ENCODE measurements around the gene AKNA. TPM values are rescaled to one million over a fixed set of nuclear protein-coding genes. Genes with fewer than 3 reads are reported as not detected.
A peak's percentile ranks its signal among the peaks of the same experiment; 100 is the strongest.

Gene AKNA
- polyA plus RNA-seq, 3 donors: 3.3 to 147 (median 7.3) TPM

DNA sequence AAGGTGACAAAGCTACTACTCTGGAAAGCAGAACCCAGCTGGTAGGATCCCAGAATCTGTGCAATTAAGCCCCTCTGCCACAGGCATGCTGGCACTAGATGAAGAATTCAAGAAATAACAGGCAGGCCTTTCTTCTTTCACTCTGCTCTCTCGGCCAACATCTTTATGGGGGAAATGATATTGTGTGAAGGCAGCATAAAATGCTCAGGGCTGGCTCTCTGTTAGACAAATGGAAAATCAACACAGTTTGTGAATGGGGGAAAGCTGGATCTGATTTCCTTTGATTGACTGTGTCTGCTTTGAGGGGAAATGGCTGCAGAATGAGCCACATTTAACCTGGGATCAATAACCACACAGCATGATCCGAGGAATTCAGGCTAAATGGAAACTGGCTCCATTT lies 29.1 kb upstream of the AKNA start:
- DNase-seq: no peak
- H3K36me3 Mint-ChIP-seq: peaks cover 0 to 14% of the 10 kb centered on the region in 2 donors
- peaks cover 14 to 17% of the 10 kb centered on the region in 2 donors for H3K9me3 ChIP-seq (replicated peaks in 1 of 2; ENCODE audit: control insufficient read depth in 1 of 2, insufficient read depth in 1 of 2, low read length in 2 of 2)
- peaks cover 8 to 21% (median 16%) of the 10 kb centered on the region in 7 donors for H3K9me3 Mint-ChIP-seq
- H3K27me3 Mint-ChIP-seq (ENCODE audit: low read depth in 3 of 3): peaks cover 0 to 2% (median 2%) of the 10 kb centered on the region in 3 donors
- peaks cover 42% of the 10 kb centered on the region for H3K4me1 Mint-ChIP-seq
- TF ChIP-seq, protein P1, sequence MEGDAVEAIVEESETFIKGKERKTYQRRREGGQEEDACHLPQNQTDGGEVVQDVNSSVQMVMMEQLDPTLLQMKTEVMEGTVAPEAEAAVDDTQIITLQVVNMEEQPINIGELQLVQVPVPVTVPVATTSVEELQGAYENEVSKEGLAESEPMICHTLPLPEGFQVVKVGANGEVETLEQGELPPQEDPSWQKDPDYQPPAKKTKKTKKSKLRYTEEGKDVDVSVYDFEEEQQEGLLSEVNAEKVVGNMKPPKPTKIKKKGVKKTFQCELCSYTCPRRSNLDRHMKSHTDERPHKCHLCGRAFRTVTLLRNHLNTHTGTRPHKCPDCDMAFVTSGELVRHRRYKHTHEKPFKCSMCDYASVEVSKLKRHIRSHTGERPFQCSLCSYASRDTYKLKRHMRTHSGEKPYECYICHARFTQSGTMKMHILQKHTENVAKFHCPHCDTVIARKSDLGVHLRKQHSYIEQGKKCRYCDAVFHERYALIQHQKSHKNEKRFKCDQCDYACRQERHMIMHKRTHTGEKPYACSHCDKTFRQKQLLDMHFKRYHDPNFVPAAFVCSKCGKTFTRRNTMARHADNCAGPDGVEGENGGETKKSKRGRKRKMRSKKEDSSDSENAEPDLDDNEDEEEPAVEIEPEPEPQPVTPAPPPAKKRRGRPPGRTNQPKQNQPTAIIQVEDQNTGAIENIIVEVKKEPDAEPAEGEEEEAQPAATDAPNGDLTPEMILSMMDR (IDR thresholded peaks at IDR 0.05): no peak
- no peaks in the 10 kb centered on the region for H4K20me1 ChIP-seq (ENCODE audit: insufficient read depth, low read length)
- H3K79me2 ChIP-seq (ENCODE audit: insufficient read depth, low read length): no peaks in the 10 kb centered on the region
- WGBS (ENCODE audit: insufficient coverage): no CpG with 5 or more reads among the region's 2 CpGs
- H3K27ac ChIP-seq (ENCODE audit: low read depth in 1 of 2, low read length in 2 of 2): peak overlapping the region in 1 of 2 donors; percentile 67
- intact Hi-C loops (cut with micrococcal nuclease): no loop called here
- H3K9ac ChIP-seq (ENCODE audit: insufficient read depth, low read length, poor library complexity, severe bottlenecking): no peak overlapping the region
- peak overlapping the region in 6 of 7 donors; percentile 12 to 88 (median 76) for H3K27ac Mint-ChIP-seq
- no peaks in the 10 kb centered on the region for H3K36me3 ChIP-seq (replicated peaks in 1 of 2; ENCODE audit: control insufficient read depth in 1 of 2, insufficient read depth in 2 of 2, low read length in 2 of 2)
- H3K27me3 ChIP-seq (ENCODE audit: control insufficient read depth in 2 of 2, insufficient read depth in 2 of 2, low read length in 2 of 2): no peaks in the 10 kb centered on the region
- no peak overlapping the region for H3K4me3 Mint-ChIP-seq
- H3K4me2 ChIP-seq (replicated peaks; ENCODE audit: extremely low read depth, low read length, poor library complexity, severe bottlenecking): no peak overlapping the region
- H3K4me3 ChIP-seq (replicated peaks in 1 of 3; ENCODE audit: low read depth in 2 of 3, low read length in 3 of 3): no peak overlapping the region
- peaks cover 28 to 42% of the 10 kb centered on the region in 2 donors for H3K4me1 ChIP-seq (ENCODE audit: control insufficient read depth in 1 of 2, insufficient read depth in 2 of 2, low read length in 2 of 2)
- H2AFZ ChIP-seq (ENCODE audit: insufficient read depth, low read depth, low read length, poor library complexity, severe bottlenecking): no peak overlapping the region

DNA sequence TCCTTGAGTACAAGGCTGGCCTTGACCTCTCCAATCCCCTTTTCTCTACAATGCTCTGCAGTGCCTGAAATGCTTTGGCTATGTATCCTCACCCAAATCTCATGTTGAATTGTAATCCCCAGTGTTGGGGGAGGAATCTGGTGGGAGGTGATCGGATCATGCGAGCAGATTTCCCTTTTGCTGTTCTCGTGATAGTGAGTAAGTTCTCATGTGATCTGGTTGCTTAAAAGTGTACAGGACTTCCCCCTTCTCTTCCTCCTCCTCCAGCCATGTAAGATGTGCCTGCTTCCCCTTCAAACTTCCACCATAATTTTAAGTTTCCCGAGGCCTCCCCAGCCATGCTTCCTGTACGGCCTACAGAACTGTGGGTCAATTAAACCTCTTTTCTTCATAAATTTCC lies 28.5 kb upstream of the AKNA start:
- no peak overlapping the region for H3K4me3 ChIP-seq (replicated peaks in 1 of 3; ENCODE audit: low read depth in 2 of 3, low read length in 3 of 3)
- H3K36me3 ChIP-seq (replicated peaks in 1 of 2; ENCODE audit: control insufficient read depth in 1 of 2, insufficient read depth in 2 of 2, low read length in 2 of 2): no peaks in the 10 kb centered on the region
- H3K79me2 ChIP-seq (ENCODE audit: insufficient read depth, low read length): no peaks in the 10 kb centered on the region
- H2AFZ ChIP-seq (ENCODE audit: insufficient read depth, low read depth, low read length, poor library complexity, severe bottlenecking): peak overlapping the region; percentile 37
- H3K4me2 ChIP-seq (replicated peaks; ENCODE audit: extremely low read depth, low read length, poor library complexity, severe bottlenecking): no peak overlapping the region
- WGBS (ENCODE audit: insufficient coverage): 0% methylated on average over 1 of the region's 5 CpGs
- peaks cover 14 to 17% of the 10 kb centered on the region in 2 donors for H3K9me3 ChIP-seq (replicated peaks in 1 of 2; ENCODE audit: control insufficient read depth in 1 of 2, insufficient read depth in 1 of 2, low read length in 2 of 2)
- no peaks in the 10 kb centered on the region for H3K27me3 ChIP-seq (ENCODE audit: control insufficient read depth in 2 of 2, insufficient read depth in 2 of 2, low read length in 2 of 2)
- Mint-ChIP-seq H3K27ac (peak overlapping the region; percentile 41 to 88 (median 71)), H3K4me1 (peaks cover 42% of the 10 kb centered on the region), H3K36me3 (peaks cover 0 to 14% of the 10 kb centered on the region in 2 donors), H3K27me3 (ENCODE audit: low read depth in 3 of 3) (peaks cover 0 to 2% (median 2%) of the 10 kb centered on the region in 3 donors), H3K9me3 (peaks cover 8 to 21% (median 16%) of the 10 kb centered on the region in 7 donors), H3K4me3 (no peak overlapping the region)
- DNase-seq: peak; percentile 52 to 83 (median 65)
- no peaks in the 10 kb centered on the region for H4K20me1 ChIP-seq (ENCODE audit: insufficient read depth, low read length)
- peaks cover 28 to 42% of the 10 kb centered on the region in 2 donors for H3K4me1 ChIP-seq (ENCODE audit: control insufficient read depth in 1 of 2, insufficient read depth in 2 of 2, low read length in 2 of 2)
- TF ChIP-seq, protein P1 (IDR thresholded peaks at IDR 0.05): no peak
- no peak overlapping the region for H3K9ac ChIP-seq (ENCODE audit: insufficient read depth, low read length, poor library complexity, severe bottlenecking)
- intact Hi-C loops (cut with micrococcal nuclease): no loop called here
- peak overlapping the region; percentile 46 to 67 for H3K27ac ChIP-seq (ENCODE audit: low read depth in 1 of 2, low read length in 2 of 2)
